Measurements from ENCODE around the gene ASCL4. TPM values are rescaled to one million over a fixed set of nuclear protein-coding genes. Genes with fewer than 3 reads are reported as not detected.

Gene ASCL4
- total and polyA plus RNA-seq, 9 of the 15 experiments (the other 6 are each of a cell fraction or from before 2014, with no cell fraction given): not detected

- Histone ChIP-seq H3K4me3 (no peak overlapping the region), H3K79me2 (ENCODE audit: control insufficient read depth, insufficient read depth, low read length) (no peaks in the 10 kb centered on the region), H3K4me2 (ENCODE audit: insufficient read depth, low read length) (no peak overlapping the region), H3K27ac (ENCODE audit: extremely low read depth, low read depth, low read length) (no peak overlapping the region), H3K36me3 (ENCODE audit: control insufficient read depth, insufficient read depth, low read length) (no peaks in the 10 kb centered on the region), H3K4me1 (replicated peaks in 1 of 2; ENCODE audit: control insufficient read depth in 2 of 2, insufficient read depth in 2 of 2, low read length in 2 of 2) (peaks cover 0 to 4% of the 10 kb centered on the region in 2 experiments; a peak in 1 of 5 replicates), H2AFZ (ENCODE audit: low read depth, low read length) (no peak overlapping the region), H3K9me1 (ENCODE audit: control insufficient read depth, insufficient read depth, low read length) (no peaks in the 10 kb centered on the region), H3K9ac (ENCODE audit: insufficient read depth in 1 of 2, low read depth in 2 of 2, low read length in 2 of 2) (no peak overlapping the region), H4K20me1 (replicated peaks; ENCODE audit: control insufficient read depth, insufficient read depth, low read length) (no peaks in the 10 kb centered on the region), H3K27me3 (ENCODE audit: control insufficient read depth in 2 of 2, insufficient read depth in 2 of 2, low read length in 2 of 2) (peaks cover 20 to 34% of the 10 kb centered on the region in 2 experiments), H3K9me3 (replicated peaks; ENCODE audit: control insufficient read depth, insufficient read depth, low read depth, low read length) (no peaks in the 10 kb centered on the region)
- no peak for DNase-seq (ENCODE audit: extremely low read depth in 1 of 4, low spot score in 3 of 4)
- 0% methylated on average over 7 of the region's 7 CpGs for WGBS (ENCODE audit: insufficient coverage, low coverage, missing lambda C conversion rate)
- TF ChIP-seq ARNT (IDR thresholded peaks at IDR 0.05) (no peak), HDAC6 (IDR thresholded peaks at IDR 0.05; ENCODE audit: low read depth, low read length) (no peak), EZH2 (IDR thresholded peaks at IDR 0.05; ENCODE audit: borderline replicate concordance, low read depth, low read length) (no peak), ZNF175 (CRISPR knock-in tag; IDR thresholded peaks at IDR 0.05; ENCODE audit: low read depth) (no peak), SAFB2 (IDR thresholded peaks at IDR 0.05; ENCODE audit: borderline replicate concordance, low read depth, low read length, severe bottlenecking) (no peak), ZNF592 (IDR thresholded peaks at IDR 0.05) (no peak), MYNN (IDR thresholded peaks at IDR 0.05) (no peak), MYNN (CRISPR knock-in tag; IDR thresholded peaks at IDR 0.05) (no peak), ZNF384 (IDR thresholded peaks at IDR 0.05; ENCODE audit: low read depth, low read length) (no peak), CREB3 (tag; conservative IDR thresholded peaks at IDR 0.05; ENCODE audit: low read depth) (no peak), UBTF (IDR thresholded peaks at IDR 0.05; ENCODE audit: borderline replicate concordance in 1 of 2, low read depth in 2 of 2, low read length in 2 of 2) (no peak), HNRNPH1 (optimal IDR thresholded peaks at IDR 0.05; ENCODE audit: low read depth, low read length) (no peak), NUFIP1 (IDR thresholded peaks at IDR 0.05; ENCODE audit: partially characterized antibody) (no peak), KLF1 (tag; IDR thresholded peaks at IDR 0.05) (no peak), ZNF174 (CRISPR knock-in tag; IDR thresholded peaks at IDR 0.05) (no peak)
- no TSS peak for BruUV-seq (replicated peaks)
- in situ Hi-C loops (cut with MboI): no loop called here
- ATAC-seq: no peak
- FAIRE-seq: no peak
- ChIA-PET POLR2A (no interaction called here), CTCF (ENCODE audit: low intra/inter-chr PET ratio) (interaction anchor here (0.6 kb wide), 1 partner anchor 100 kb away, joined by 3 read pairs; no protein-coding TSS in a partner anchor)
- intact Hi-C loops (cut with micrococcal nuclease): no loop called here
These were observed 4.8 kb downstream of the ASCL4 start for GRCh38 chr12:107779077-107779831.

Measured in K562 (cell line).